Activated CD4-positive, alpha-beta T cell treated with anti-CD3 and anti-CD28 coated beads for 36 hours (primary cell): ENCODE data around the gene TOMM6. TPM values are rescaled to one million over a fixed set of nuclear protein-coding genes. Genes with fewer than 3 reads are reported as not detected.
A peak's percentile ranks its signal among the peaks of the same experiment; 100 is the strongest.

Experiments used
- ATAC-seq: fragments of 200-7000 bp; cut with Tn5 transposase; one replicate; pipeline ENCODE4 v1.10.0; 2021; ENCODE audit warnings: mild to moderate bottlenecking, moderate library complexity
- CTCF ChIA-PET: fragments of 350-600 bp; sonication (Branson Sonifier 250); formaldehyde crosslinking; loops from one replicate; lab custom pipeline; 2021; ENCODE audit warnings: antibody characterized with exemption; lab: Charles Lee
- POLR2A ChIA-PET: fragments of 350-600 bp; sonication (Branson Sonifier 250); formaldehyde crosslinking; loops from one replicate; lab custom pipeline; 2021; ENCODE audit warnings: antibody characterized with exemption, inconsistent platforms; lab: Charles Lee
- DNase-seq: peaks from one replicate; pipeline ENCODE4 v3.0.0-alpha.2; 2020
- H3K27ac Mint-ChIP-seq: one replicate; pipeline ENCODE4 v1.8.0; 2021; ENCODE audit warnings: mixed read lengths
- H3K27me3 Mint-ChIP-seq: one replicate; pipeline ENCODE4 v1.8.0; 2021; ENCODE audit warnings: mixed read lengths
- H3K36me3 Mint-ChIP-seq: one replicate; pipeline ENCODE4 v1.8.0; 2021; ENCODE audit warnings: low read depth, mixed read lengths
- H3K4me1 Mint-ChIP-seq: one replicate; pipeline ENCODE4 v1.8.0; 2021; ENCODE audit warnings: mixed read lengths
- H3K4me3 Mint-ChIP-seq: one replicate; pipeline ENCODE4 v1.8.0; 2021; ENCODE audit warnings: mild to moderate bottlenecking, moderate library complexity, mixed read lengths
- H3K9me3 Mint-ChIP-seq: one replicate; pipeline ENCODE4 v1.8.0; 2021; ENCODE audit warnings: low read depth, mixed read lengths
- intact Hi-C, 2 experiments: fragments of 100-400 bp; cut with DNase I in 1 of 2; cut with micrococcal nuclease in 1 of 2; formaldehyde crosslinking; loops; one replicate each; pipeline versions ENCODE4 v1.14.2 to v1.15.1; 2022 to 2024; cut with DNase I, micrococcal nuclease
- total RNA-seq, 2 experiments: library from RNA; stranded (reverse); gene quantifications; one replicate each; pipeline ENCODE4 v1.2.3, GENCODE V29; 2021

TOMM6 gene
- total RNA-seq, 2 experiments from 2014 or later = 282 to 345 TPM

GRCh38 chr6:41786451-41787218 is 859 bp upstream of the TOMM6 start:
- ATAC-seq (peak; percentile 75), DNase-seq (peak; percentile 94)
- Mint-ChIP-seq H3K4me1 (peaks cover 17% of the 10 kb centered on the region), H3K27ac (peak overlapping the region; percentile 98), H3K4me3 (peak overlapping the region; percentile 96), H3K9me3 (no peaks in the 10 kb centered on the region), H3K27me3 (peaks cover 2% of the 10 kb centered on the region), H3K36me3 (peaks cover 22% of the 10 kb centered on the region)
- intact Hi-C loops = loop anchor here (1.0 to 10.0 kb wide), 16 partner anchors 7 to 1268 kb away; partner anchors contain the start of genes BYSL (in 2 of the 2), MED20 (in 2 of the 2), NFYA (in 2 of the 2) and OARD1 (in 2 of the 2)
- CTCF ChIA-PET = interaction anchor here (0.6 to 5.4 kb wide), 24 partner anchors 9 to 559 kb away, joined by 3 to 63 read pairs (median 5); partner anchors contain the start of genes BYSL, MED20, TAF8 and USP49
- POLR2A ChIA-PET = interaction anchor here (0.5 to 2.5 kb wide), 4 partner anchors 135 to 318 kb away, joined by 3 to 15 read pairs (median 5); partner anchors contain the start of genes BYSL, MED20 and TAF8

- intact Hi-C loops = loop anchor here (5.0 to 10.0 kb wide), 4 partner anchors 775 to 1265 kb away; partner anchors contain the start of genes BICRAL (in 1 of the 2), CUL7 (in 1 of the 2), KLC4 (in 1 of the 2) and MRPL2 (in 1 of the 2)
- H3K4me1 Mint-ChIP-seq = peaks cover 19% of the 10 kb centered on the region
- CTCF ChIA-PET = no interaction called here
Measured at GRCh38 chr6:41789390-41789724, 1.9 kb downstream of the TOMM6 start.

GRCh38 chr6:41790045-41790444 is 2.6 kb downstream of the TOMM6 start:
- peak overlapping the region; percentile 53 for H3K27ac Mint-ChIP-seq
- H3K36me3 Mint-ChIP-seq = peaks cover 32% of the 10 kb centered on the region
- DNase-seq (no peak), ATAC-seq (no peak)
- intact Hi-C loops = no loop called here
- ChIA-PET POLR2A (no interaction called here), CTCF (no interaction called here)
- H3K4me1 Mint-ChIP-seq = peaks cover 19% of the 10 kb centered on the region
- no peak overlapping the region for H3K4me3 Mint-ChIP-seq
- no peaks in the 10 kb centered on the region for H3K9me3 Mint-ChIP-seq
- H3K27me3 Mint-ChIP-seq = no peaks in the 10 kb centered on the region

More at GRCh38 chr6:41789390-41789724, 1.9 kb downstream of the TOMM6 start:
- H3K4me3 Mint-ChIP-seq = peak overlapping the region; percentile 96
- DNase-seq = no peak
- no peaks in the 10 kb centered on the region for H3K27me3 Mint-ChIP-seq
- ATAC-seq = no peak
- H3K36me3 Mint-ChIP-seq = peaks cover 32% of the 10 kb centered on the region
- H3K27ac Mint-ChIP-seq = peak overlapping the region; percentile 78
- H3K9me3 Mint-ChIP-seq = no peaks in the 10 kb centered on the region
- POLR2A ChIA-PET = no interaction called here

- CTCF ChIA-PET = interaction anchor here (0.6 to 1.5 kb wide), 9 partner anchors 12 to 878 kb away, joined by 3 to 7 read pairs (median 3); partner anchors contain the start of genes BYSL and MED20
- peaks cover 21% of the 10 kb centered on the region for H3K4me1 Mint-ChIP-seq
- H3K36me3 Mint-ChIP-seq = peaks cover 34% of the 10 kb centered on the region
- no peak for ATAC-seq
- H3K27me3 Mint-ChIP-seq = no peaks in the 10 kb centered on the region
- intact Hi-C loops = no loop called here
- peak overlapping the region; percentile 43 for H3K27ac Mint-ChIP-seq
- DNase-seq = no peak
- no peak overlapping the region for H3K4me3 Mint-ChIP-seq
- POLR2A ChIA-PET = no interaction called here
- H3K9me3 Mint-ChIP-seq = no peaks in the 10 kb centered on the region
Measured at GRCh38 chr6:41791305-41791704, 3.8 kb downstream of the TOMM6 start.

- CTCF ChIA-PET = interaction anchor here (0.7 to 1.5 kb wide), 4 partner anchors 53 to 252 kb away, joined by 5 to 7 read pairs (median 6); partner anchors contain the start of genes BYSL and MED20
- no peaks in the 10 kb centered on the region for H3K27me3 Mint-ChIP-seq
- DNase-seq = no peak
- intact Hi-C loops = no loop called here
- peak overlapping the region; percentile 43 for H3K27ac Mint-ChIP-seq
- H3K4me1 Mint-ChIP-seq = peaks cover 25% of the 10 kb centered on the region
- ATAC-seq = no peak
- peaks cover 34% of the 10 kb centered on the region for H3K36me3 Mint-ChIP-seq
- no peak overlapping the region for H3K4me3 Mint-ChIP-seq
- H3K9me3 Mint-ChIP-seq = no peaks in the 10 kb centered on the region
- POLR2A ChIA-PET = no interaction called here
Measured at GRCh38 chr6:41791984-41792383, 4.5 kb downstream of the TOMM6 start.

- Mint-ChIP-seq H3K4me1 (peaks cover 9% of the 10 kb centered on the region), H3K36me3 (peaks cover 15% of the 10 kb centered on the region), H3K4me3 (no peak overlapping the region), H3K27me3 (no peaks in the 10 kb centered on the region), H3K9me3 (no peaks in the 10 kb centered on the region), H3K27ac (peak overlapping the region; percentile 47)
- ChIA-PET POLR2A (no interaction called here), CTCF (interaction anchor here (1.6 to 1.8 kb wide), 2 partner anchors 12 to 419 kb away, joined by 4 to 5 read pairs; no protein-coding TSS in a partner anchor)
- intact Hi-C loops = no loop called here
- ATAC-seq (no peak), DNase-seq (no peak)
Measured at GRCh38 chr6:41796474-41796873, 9.0 kb downstream of the TOMM6 start.

- ChIA-PET POLR2A (no interaction called here), CTCF (interaction anchor here (0.7 kb wide), 1 partner anchor 94 kb away, joined by 4 read pairs; no protein-coding TSS in a partner anchor)
- peaks cover 5% of the 10 kb centered on the region for H3K4me1 Mint-ChIP-seq
- intact Hi-C loops = no loop called here
- no peak overlapping the region for H3K4me3 Mint-ChIP-seq
- no peak overlapping the region for H3K27ac Mint-ChIP-seq
- no peak for ATAC-seq
- no peak for DNase-seq
- H3K9me3 Mint-ChIP-seq = no peaks in the 10 kb centered on the region
- H3K36me3 Mint-ChIP-seq = peaks cover 4% of the 10 kb centered on the region
- H3K27me3 Mint-ChIP-seq = no peaks in the 10 kb centered on the region
Measured at GRCh38 chr6:41798901-41799558, 11.5 kb downstream of the TOMM6 start.

- H3K9me3 Mint-ChIP-seq = no peaks in the 10 kb centered on the region
- DNase-seq (no peak), ATAC-seq (no peak)
- intact Hi-C loops = no loop called here
- H3K36me3 Mint-ChIP-seq = peaks cover 4% of the 10 kb centered on the region
- ChIA-PET POLR2A (no interaction called here), CTCF (interaction anchor here (1.1 kb wide), 1 partner anchor 25 kb away, joined by 3 read pairs; no protein-coding TSS in a partner anchor)
- H3K4me3 Mint-ChIP-seq = no peak overlapping the region
- peaks cover 5% of the 10 kb centered on the region for H3K4me1 Mint-ChIP-seq
- no peaks in the 10 kb centered on the region for H3K27me3 Mint-ChIP-seq
- no peak overlapping the region for H3K27ac Mint-ChIP-seq
Measured at GRCh38 chr6:41799559-41799911, 12.0 kb downstream of the TOMM6 start.

GRCh38 chr6:41801380-41801779 is 13.9 kb downstream of the TOMM6 start:
- ChIA-PET CTCF (interaction anchor here (0.5 to 1.2 kb wide), 5 partner anchors 33 to 1251 kb away, joined by 3 to 6 read pairs (median 4); no protein-coding TSS in a partner anchor), POLR2A (interaction anchor here (0.7 kb wide), 1 partner anchor 248 kb away, joined by 4 read pairs; no protein-coding TSS in a partner anchor)
- Mint-ChIP-seq H3K4me3 (no peak overlapping the region), H3K27ac (no peak overlapping the region), H3K27me3 (no peaks in the 10 kb centered on the region), H3K36me3 (peaks cover 2% of the 10 kb centered on the region), H3K4me1 (peaks cover 2% of the 10 kb centered on the region), H3K9me3 (no peaks in the 10 kb centered on the region)
- intact Hi-C loops = no loop called here
- DNase-seq (no peak), ATAC-seq (no peak)

GRCh38 chr6:41805830-41806774 is 18.6 kb downstream of the TOMM6 start:
- intact Hi-C loops = no loop called here
- ATAC-seq (no peak), DNase-seq (no peak)
- H3K9me3 Mint-ChIP-seq = no peaks in the 10 kb centered on the region
- no peaks in the 10 kb centered on the region for H3K36me3 Mint-ChIP-seq
- H3K4me3 Mint-ChIP-seq = no peak overlapping the region
- H3K27me3 Mint-ChIP-seq = no peaks in the 10 kb centered on the region
- ChIA-PET POLR2A (no interaction called here), CTCF (interaction anchor here (0.6 kb wide), 1 partner anchor 22 kb away, joined by 3 read pairs; no protein-coding TSS in a partner anchor)
- no peak overlapping the region for H3K27ac Mint-ChIP-seq
- H3K4me1 Mint-ChIP-seq = no peaks in the 10 kb centered on the region
